HG03159 (cell line): ENCODE measurements around the gene RAC3.

ENCODE experiments used
- ATAC-seq: cut with Tn5 transposase; IDR thresholded peaks from one replicate; pipeline ENCODE4 v1.9.1; 2021; ENCODE audit warnings: mild to moderate bottlenecking, moderate library complexity; ENCODE audit not compliant: unreplicated experiment

Gene RAC3

GRCh38 chr17:82011617-82012187 is 19.8 kb upstream of the RAC3 start:
- ATAC-seq = no peak

- ATAC-seq = no peak
Observed at GRCh38 chr17:82012261-82012639, 19.2 kb upstream of the RAC3 start.

GRCh38 chr17:82012640-82013295 is 18.7 kb upstream of the RAC3 start:
- no peak for ATAC-seq

GRCh38 chr17:82013341-82013740 is 18.1 kb upstream of the RAC3 start:
- no peak for ATAC-seq

GRCh38 chr17:82013772-82014321 is 17.6 kb upstream of the RAC3 start:
- ATAC-seq = no peak

GRCh38 chr17:82014432-82014831 is 17.0 kb upstream of the RAC3 start:
- no peak for ATAC-seq

- ATAC-seq = no peak
Observed at GRCh38 chr17:82014971-82015310, 16.5 kb upstream of the RAC3 start.

- no peak for ATAC-seq
Observed at GRCh38 chr17:82015311-82015971, 16.0 kb upstream of the RAC3 start.

GRCh38 chr17:82016061-82016874 is 15.2 kb upstream of the RAC3 start:
- ATAC-seq = no peak

- no peak for ATAC-seq
Observed at GRCh38 chr17:82016875-82017459, 14.5 kb upstream of the RAC3 start.

GRCh38 chr17:82017612-82018151 is 13.8 kb upstream of the RAC3 start:
- ATAC-seq = no peak

- ATAC-seq = no peak
Observed at GRCh38 chr17:82018152-82018988, 13.1 kb upstream of the RAC3 start.

- ATAC-seq = no peak
Observed at GRCh38 chr17:82018989-82019689, 12.3 kb upstream of the RAC3 start.

GRCh38 chr17:82019690-82020571 is 11.5 kb upstream of the RAC3 start:
- ATAC-seq = no peak

GRCh38 chr17:82020572-82021106 is 10.8 kb upstream of the RAC3 start:
- ATAC-seq = no peak

GRCh38 chr17:82021107-82021899 is 10.2 kb upstream of the RAC3 start:
- ATAC-seq = no peak

- ATAC-seq = no peak
Observed at GRCh38 chr17:82021900-82022309, 9.6 kb upstream of the RAC3 start.
